ENCODE measurements around the gene MRPS18B.

- TF ChIP-seq CTCF (conservative IDR thresholded peaks at IDR 0.05 in 1 of 2, IDR thresholded peaks at IDR 0.05 in 1 of 2; ENCODE audit: low read depth in 1 of 2, low read length in 2 of 2) = no peak
- TF ChIP-seq EZH2 (IDR thresholded peaks at IDR 0.05; ENCODE audit: low read length, missing control alignments) = no peak
Measured at GRCh38 chr6:30615219-30615957, 2.3 kb upstream of the MRPS18B start.
